ENCODE results near the gene ZYX.
"Not testable (repeated sequence)": the region's sequence is repeated elsewhere in the genome, so short reads cannot be mapped to it uniquely, and the experiment has no call there.

The ZYX gene

DNA sequence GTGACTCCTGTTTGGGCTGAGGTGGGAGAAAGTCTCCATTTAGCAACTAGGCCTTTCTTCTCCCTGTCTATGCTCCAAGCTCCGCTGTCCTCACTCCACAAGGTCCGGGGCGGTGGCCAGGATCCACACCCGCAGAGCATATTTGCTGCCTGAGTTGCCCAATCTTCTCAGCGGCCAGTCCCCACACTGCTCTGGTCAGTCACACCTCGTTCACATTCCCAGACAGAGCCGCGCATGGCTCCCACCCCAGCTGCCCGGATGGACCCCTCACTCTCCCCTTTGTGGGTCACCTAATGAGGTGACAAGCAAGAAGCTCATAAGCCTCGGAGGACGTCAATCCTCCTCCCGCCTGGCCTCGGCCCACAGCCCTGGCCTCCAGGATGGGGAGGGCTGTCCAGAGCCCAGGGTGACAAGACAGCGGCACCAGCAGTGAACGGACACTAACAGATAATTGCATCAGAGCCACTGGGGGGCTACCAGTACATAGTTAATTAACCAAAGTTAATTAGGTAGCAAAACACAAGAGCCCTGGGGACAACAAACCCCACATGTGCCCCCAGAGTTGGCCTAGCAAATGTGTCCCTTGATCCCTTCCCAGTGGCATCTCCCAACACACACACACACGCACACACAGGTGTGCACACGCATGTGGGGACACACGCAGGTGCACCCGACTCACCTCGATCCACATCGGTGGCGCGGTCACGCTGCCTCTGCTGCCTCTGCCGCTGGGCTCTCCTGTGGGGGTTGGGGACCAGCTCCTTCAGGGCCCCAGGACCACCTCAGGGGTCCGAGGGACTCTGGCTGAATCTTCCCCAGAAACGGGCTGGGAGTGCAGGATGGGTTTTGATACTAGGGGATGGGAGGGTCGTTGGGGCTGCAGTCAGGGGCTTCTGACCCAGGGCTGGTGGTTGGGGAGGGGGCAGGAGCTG lies 15.7 kb downstream of the ZYX start:
- no peak for DNase-seq (ENCODE audit: low spot score)

DNA sequence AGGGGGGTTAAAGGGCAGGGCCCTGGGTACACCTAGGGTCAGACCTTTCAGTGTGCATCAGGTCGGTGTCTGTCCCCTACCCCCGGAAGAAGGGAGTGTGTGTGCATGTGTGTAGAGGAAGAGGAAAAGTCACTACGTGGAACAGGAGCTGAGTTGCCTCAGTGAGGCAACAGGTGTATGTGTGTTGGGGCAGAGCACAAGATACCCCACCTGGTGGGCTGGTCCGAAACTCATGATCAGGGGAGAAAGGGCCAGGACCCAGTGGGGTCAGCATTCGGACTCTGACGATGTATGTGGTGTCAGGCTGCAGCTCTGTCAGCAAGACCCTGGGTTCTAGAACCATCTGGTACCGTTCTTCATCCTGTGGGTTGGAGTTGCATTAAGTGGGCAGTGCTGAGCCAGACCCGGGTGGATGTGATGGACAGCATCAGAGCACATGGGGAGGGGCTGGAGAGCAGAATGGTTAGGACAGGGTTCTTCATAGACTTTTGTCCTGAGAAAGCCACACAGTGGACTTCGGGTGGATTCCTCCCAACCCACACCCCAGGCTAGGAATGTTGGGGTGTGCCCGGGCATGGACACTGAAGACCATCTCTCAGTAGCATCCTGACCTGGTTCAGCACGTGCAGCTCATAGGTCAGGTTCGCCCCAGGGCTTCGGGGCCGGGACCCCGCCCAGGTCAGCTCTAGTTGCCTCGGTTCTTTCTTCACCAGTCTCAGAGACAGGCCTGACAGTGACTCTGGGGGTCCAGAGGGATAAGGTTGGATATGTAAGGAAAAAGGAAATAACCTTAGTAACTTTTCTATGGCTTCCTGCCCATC lies 16.8 kb downstream of the ZYX start:
- no peak for DNase-seq (ENCODE audit: low spot score)

DNA sequence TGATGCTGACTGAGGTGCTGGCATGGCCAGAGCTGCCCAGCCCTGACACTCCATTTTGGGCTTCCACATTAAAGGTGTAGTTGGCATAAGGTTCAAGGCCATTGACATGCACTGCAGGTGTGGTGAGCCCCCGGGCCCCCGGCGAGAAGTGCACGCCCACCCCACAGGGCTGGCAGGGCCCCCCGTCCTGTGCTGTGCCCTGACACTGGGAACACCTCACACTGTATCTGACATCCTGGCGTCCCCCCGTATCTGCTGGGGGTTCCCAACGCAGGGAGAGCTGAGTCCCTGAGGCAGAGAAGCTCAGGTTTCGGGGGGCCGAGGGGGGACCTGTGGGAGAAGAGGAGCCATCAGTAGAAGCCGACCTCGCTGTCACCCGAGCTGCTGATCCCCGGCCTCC lies 17.5 kb downstream of the ZYX start:
- no peak for DNase-seq (ENCODE audit: low spot score)

DNA sequence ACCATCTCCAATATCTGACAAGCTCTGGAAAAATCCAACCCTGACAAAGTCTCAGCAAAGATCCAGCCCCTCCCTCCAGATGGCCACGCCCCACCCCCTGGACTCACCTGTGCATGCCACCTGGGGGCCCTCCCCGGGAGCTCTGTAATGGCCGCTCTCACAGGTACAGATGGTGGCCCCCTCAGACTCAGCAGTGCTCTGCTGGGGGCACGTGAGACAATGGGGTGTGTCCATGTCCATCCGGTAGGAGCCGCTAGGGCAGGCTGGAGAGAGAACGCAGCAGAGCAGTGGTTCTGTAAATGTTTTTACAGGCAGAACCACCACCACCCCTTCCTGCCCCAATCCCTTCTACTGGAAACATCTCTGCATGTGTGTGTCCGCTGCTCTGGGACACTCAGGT lies 18.0 kb downstream of the ZYX start:
- no peak for DNase-seq (ENCODE audit: low spot score)

DNA sequence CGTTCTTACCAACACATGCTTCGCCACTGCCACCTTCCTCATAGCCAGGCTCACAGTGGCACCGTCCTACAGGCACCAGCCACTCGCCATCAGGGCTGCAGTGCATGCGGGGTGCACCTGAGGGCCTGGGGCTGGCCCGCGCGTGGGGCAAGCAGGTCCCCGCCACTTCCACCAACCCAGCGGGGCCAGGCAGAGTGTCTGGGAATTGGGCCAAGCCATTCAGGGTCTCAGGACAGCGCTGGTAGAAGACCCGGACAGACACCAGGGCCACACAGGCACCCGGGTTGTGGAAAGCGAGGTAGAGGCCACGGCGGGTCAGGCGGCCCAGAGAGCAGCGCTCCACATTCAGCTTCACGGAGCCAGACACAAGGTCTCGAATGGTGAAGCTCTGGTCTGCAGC lies 18.5 kb downstream of the ZYX start:
- no peak for DNase-seq (ENCODE audit: low spot score)

DNA sequence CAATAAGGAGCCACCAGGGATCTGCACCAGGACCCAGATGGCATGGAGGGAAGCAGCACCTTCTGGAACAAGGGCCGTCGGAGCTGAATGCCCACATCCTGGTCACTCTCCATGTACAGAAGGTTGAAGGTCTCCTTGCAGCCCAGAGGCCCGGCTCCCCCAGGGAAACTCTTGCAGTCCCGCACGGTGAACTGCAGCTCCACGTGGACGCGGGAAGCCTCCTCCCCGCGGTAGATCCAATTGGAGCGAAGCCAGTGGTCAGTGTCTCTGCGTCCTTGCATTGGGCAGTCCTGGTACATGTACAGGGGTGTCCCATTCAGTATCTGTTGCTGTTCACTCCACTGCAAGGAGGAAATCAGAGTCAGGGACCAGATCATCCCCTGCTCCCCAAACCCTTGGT lies 20.1 kb downstream of the ZYX start:
- DNase-seq (ENCODE audit: low spot score) = no peak

DNA sequence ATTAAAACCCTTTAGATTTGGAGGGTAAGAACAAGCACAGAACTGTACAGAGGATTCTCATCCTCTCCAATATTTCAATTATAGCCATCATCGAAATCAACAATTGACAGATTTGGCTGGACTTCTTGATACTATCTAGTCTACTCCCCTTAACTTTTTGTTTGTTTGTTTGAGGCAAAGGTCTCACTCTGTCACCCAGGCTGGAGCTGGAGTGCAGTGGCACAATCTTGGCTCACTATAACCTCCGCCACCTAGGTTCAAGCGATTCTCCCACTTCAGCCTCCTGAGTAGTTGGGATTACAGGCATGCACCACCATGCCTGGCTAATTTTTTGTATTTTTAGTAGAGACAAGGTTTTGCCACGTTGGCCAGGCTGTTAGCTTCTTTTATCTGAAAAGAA lies 21.1 kb downstream of the ZYX start:
- DNase-seq (ENCODE audit: low spot score) = not testable (repeated sequence)

DNA sequence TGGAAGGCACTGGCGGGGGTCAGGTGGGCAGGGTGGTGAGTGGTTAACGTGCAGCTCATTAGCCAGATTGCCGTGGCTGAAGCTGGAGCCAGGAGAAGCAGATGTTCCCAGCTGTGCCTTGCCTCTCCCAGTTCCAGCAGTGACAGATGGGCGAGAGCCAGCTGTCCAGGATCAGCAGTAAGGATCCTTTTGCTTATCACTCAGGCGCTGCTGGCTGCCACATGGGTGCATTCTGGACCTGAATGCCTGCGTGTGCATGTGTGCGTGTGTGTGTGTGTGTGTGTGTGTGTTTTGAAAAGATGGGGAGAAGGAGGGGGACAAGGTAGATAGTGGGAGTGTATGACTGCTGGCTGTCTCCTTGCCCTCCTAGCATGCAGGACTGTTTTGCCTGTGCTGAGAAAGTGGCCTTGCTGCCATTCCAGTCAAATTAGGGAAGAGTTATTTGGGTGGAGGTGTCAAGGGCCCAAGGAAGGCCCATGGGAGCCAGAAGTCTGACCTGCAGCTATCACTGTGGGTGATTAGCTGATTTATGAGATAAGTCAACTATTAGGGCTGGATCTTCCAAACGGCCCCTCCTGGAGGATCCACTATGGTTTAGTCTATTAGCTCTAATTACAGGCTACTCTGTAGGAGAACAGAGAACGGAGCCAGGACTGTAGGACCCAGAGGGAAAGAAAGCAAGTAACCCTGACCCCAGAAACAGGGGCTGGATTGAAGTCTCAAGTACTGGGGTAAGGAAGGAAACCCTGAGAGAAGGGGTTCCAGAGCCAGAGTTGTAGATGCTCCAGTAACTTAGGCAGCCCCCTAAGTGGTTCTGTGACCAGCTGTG lies 24.2 kb downstream of the ZYX start:
- DNase-seq (ENCODE audit: low spot score) = no peak

DNA sequence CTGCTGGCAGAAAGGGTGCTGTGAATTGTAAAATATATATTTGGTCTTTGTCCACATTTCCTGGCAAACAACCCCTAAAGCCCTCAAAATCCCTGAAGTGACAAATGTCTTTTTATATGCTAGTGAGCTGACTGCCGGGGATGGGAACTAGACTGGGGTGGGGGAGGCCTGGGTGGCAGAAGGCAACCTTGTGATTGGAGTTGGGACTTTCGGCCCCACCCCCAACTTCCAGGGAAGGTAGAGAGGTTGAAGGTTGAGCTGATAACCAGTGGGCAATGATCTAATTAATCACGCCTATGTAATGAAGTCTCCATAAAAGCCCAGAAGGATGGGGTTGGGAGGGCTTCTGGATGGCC lies 24.8 kb downstream of the ZYX start:
- no peak for DNase-seq (ENCODE audit: low spot score)

DNA sequence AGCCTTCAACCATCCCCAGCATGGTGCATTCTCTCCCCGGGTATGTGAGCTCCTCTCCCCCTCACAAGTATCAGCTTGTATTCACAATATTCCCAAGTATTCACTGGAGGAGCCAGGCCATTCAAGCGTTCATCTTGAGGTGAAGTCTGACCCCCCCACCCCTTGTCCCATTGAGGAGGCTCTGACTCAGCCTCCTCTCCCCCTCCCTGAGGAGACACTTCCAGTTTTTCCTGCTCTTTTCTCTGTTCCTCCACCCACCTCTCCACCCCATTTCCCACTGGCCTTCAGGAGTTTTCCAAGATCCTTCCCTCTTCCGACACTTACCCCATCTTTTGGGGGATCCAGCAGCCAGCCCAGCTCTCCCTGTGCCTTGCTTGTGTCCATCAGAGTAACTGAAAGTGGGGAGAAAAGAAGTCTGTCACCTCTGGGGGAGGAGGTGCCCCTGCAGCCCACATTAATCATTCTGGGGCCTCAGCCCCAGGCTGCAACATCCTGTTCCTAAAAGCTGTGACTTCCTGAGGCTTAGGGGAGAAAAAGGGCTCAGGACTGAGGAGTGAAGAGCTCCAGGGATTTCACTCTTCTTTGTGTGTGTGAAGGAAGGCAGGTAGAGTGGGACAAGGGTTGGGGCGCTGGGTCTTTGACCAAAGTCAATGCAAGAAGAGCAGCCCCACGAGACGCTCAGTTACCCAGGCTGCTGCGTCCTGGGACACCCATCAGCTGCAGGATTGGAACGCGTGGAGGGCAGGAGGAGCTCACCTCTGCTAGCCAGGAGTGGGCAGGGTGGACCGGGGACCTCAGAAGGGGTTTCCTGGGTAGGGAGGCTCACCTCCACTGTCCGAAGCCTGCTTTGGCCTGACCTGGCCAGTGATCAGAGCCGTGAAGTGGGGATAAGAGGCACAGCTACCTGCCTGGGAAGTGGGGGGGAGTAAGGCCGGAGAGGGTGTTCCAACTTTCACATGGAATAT lies 26.4 kb downstream of the ZYX start:
- no peak for DNase-seq (ENCODE audit: low spot score)

DNA sequence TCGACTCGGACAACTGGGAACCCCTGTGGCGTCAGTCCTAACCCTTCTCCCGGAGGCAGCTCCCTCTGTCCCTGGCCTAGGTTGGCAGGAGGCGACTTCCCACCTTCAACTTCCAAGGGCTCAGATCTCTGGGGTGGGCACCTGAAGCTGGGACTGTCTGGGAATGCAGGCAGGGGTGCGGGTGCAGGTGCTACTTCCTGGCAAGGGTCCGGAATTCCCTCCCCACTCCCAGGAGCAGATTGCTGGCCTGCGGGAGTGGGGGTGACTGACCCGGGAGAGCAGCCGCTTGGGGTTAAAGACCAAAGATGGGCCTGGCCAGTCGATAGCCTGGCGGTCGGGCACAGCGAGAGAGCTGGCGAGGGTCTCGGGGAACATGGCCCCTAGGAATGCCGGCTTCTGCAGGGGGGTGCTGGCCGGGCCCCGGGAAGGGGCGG lies 27.1 kb downstream of the ZYX start:
- DNase-seq (ENCODE audit: low spot score) = no peak

DNA sequence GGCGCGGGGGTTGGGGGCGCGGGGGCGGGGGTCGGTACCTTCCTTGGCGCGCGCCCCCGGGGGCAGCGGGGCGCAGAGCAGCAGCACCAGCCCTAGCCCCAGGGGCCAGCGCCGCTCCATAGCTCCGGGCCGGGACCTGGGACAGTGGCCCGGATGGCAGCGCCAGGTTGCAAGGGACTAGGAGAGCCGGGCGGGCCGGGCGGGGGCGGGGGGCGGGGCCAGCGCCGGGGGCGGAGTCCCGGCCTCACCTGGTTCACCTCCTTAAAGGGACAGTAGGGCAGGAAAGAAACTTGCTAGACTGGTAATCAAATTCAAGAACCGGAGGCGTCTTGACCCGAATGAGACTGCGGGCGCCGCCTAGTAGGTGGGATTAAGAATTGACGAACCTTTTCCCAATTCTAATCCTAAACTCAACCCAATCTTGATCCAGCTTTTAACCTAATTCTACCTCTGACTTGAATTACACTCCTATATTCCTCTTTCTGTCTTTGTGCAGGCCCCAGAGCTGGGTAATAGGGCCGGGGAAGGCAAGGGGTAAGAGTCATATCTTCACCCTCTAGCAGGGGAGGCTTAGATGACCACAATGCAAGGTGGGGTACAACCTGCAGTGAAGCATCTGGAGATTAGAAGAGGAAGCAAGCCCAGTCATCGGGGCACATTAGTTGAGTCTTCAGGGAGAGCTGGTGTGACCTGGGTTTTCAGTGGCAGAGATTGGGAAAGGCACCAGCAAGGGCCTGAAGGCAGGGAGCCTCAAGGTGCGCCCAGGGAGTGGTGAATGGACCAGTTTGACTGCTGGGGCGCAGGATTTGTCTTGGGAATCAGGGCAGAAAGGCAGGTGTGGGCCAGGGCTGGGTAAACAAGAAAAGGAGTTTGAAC lies 27.8 kb downstream of the ZYX start, which contains the start of gene EPHA1:
EPHA1 (minus strand) TSS at position 171 of the 876 bp plus-strand sequence; CDS start at position 120, 51 bp downstream.
- no peak for DNase-seq (ENCODE audit: low spot score)

DNA sequence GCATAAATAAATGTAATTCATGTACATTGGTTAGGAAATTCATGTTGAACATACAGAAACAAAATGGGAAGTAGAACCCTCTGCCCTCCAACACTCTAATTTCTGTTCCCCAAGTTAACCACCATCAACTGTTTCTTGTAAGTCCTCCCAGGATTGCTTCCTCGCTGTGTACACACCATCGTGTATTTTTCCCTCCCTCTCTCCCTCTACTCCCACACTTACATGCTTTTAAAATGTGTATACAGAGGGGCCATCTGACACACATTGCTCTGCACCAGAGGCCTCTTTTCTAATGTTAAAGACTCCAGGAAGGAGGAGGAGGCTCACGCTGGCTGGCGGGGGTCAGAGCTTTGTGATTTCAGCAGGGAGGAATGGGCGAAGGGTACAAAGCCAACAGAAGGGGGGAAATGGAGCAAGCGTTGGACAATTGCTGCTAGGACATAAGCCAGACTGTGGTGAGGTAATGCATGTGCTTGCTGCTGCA lies 29.4 kb downstream of the ZYX start:
- DNase-seq (ENCODE audit: low spot score) = no peak

DNA sequence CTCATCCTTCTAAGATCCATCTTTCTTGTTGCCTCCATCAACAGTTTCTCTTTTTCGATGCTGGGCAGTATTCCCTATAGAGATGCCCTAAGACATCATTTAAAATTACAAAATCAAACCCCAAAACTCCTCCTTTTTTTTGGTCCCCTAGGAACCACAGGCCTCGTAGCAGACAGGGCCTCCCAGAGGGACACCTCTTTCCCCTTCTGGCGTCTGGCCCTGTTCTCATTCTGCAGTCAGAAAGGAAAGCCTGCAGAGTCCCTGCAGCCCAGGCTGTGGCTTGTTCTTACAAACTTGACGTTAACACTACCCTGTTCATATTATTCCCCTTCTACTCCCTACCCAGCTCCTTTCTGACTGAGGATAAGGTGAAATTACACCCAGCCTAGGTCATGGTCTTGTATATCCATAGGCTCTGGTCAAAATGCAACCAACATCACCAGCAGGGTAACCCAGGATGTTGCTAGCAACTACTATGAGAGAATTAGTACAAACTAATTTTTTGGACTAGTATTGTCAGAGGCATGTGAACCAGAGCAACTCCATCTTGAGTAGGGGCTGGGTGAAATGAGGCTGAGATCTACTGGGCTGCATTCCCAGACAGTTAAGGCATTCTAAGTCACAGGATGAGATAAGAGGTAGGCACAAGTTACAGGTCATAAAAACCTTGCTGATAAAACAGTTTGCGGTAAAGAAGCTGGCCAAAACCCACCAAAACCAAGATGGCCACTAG lies 31.0 kb downstream of the ZYX start:
- no peak for DNase-seq (ENCODE audit: low spot score)

DNA sequence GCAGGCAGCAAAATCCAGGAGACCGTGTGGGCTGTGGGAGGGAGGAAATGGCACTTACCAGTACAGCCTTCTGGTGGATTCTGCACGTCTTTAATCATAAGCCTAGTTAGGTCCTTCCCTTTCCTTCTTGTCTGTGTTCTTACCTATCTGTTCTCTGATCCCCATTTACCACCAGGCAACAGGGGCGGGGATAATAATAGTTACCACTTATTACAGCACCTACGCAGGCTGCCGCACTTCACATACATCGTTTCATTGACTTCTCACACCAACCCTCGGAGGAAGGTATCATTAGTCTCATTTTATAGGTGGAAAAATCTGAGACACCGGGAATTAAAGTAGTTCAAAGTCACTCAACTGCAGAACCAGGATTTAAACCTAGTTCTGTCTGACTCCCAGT lies 32.0 kb downstream of the ZYX start:
- no peak for DNase-seq (ENCODE audit: low spot score)

DNA sequence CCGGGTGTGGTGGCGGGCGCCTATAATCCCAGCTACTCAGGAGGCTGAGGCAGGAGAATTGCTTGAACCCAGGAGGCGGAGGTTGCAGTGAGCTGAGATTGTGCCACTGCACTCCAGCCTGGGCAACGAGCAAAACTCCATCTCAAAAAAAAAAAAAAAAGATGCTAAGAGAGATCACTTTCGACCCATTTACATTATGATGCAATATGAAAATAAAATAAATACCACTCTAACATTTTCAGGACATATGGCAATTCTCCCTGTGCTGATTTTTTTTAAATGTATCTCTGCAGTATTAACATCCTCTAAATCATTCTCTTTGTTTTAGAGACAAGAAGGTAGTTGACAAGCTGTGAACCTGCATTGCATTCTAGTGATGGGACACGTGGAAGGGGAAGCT lies 34.1 kb downstream of the ZYX start:
- DNase-seq (ENCODE audit: low spot score) = not testable (repeated sequence)

DNA sequence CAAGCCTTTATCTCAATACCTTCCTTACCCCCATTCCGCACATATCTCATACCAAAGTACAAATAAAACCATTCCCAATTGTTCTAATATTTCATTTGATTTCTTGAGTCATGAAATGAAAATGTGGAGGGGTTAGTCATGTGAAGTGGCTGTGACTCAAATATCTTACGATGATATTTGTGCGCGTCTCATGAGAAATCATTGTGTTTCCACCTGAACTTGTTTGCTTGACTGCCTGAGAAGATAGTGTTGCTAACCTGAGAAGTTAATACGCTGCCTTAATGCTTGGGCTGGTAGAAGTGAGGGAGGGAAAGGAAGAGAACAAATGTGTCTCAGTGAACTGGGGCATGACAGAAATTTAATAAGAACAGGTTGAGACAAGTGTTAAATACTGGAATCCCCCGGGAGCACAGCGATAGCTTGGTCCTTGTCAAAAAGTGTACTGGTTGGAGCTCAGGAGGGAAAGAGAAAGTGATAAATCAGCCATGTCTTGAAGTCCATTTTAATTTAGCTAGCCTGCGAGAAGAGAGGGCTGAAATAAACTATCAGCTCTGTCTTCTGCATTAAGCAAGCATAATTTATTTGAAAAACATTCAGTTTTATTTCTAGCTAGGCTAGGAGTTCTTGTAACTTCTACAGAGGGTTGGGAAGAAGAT lies 34.7 kb downstream of the ZYX start:
- no peak for DNase-seq (ENCODE audit: low spot score)

DNA sequence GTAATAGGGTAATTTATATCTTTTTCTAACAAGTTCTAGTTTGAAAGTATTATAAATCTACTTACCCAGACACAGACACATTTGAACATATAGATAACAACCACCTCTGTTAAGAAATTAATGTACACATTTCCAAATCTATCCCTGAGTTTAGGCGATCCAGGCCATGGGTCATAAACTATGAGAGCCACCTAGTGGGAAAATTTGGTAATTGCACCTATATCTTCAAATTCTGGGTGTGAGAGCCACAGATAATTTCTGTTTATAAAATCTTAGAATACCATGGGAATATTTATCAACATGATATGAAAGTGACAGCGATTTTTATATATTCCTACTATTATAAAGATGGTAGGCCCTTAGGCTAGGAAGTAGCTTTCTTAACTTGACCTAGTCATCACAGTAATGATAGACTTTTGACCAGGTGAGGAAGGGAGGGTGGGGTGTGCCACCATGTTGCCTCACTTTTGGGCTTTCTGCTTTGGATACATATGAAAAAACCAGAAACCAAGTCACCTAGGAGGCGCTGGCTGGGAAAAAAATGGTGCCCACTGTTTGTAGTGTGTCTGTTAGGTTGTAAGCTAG lies 35.5 kb downstream of the ZYX start:
- DNase-seq (ENCODE audit: low spot score) = peak; percentile 55
